Memory B cell (primary cell): ENCODE measurements around the gene PRDM2.
A peak's percentile ranks its signal among the peaks of the same experiment; 100 is the strongest.

Source experiments
- ATAC-seq: fragments of 150-1000 bp; cut with Tn5 transposase; 2 replicates; pipeline ENCODE4 v1.10.0; 2021; ENCODE audit warnings: low read depth, mild to moderate bottlenecking, moderate library complexity
- DNase-seq, 2 donors: peaks; one replicate each; pipeline ENCODE4 v3.0.0; 2022; ENCODE audit warnings: low spot score in 2 of 2
- H3K27ac Mint-ChIP-seq: one replicate; pipeline ENCODE4 v1.8.0; 2022; ENCODE audit warnings: mild to moderate bottlenecking, moderate library complexity, mixed read lengths
- H3K27me3 Mint-ChIP-seq: one replicate; pipeline ENCODE4 v1.8.0; 2022; ENCODE audit warnings: mixed read lengths
- H3K36me3 Mint-ChIP-seq: one replicate; pipeline ENCODE4 v1.8.0; 2022; ENCODE audit warnings: mild to moderate bottlenecking, mixed read lengths
- H3K4me1 Mint-ChIP-seq: one replicate; pipeline ENCODE4 v1.8.0; 2022; ENCODE audit warnings: mixed read lengths
- H3K4me3 Mint-ChIP-seq: one replicate; pipeline ENCODE4 v1.8.0; 2022; ENCODE audit warnings: mild to moderate bottlenecking, moderate library complexity, mixed read lengths
- H3K9me3 Mint-ChIP-seq: one replicate; pipeline ENCODE4 v1.8.0; 2022; ENCODE audit warnings: mixed read lengths

The PRDM2 gene

DNA sequence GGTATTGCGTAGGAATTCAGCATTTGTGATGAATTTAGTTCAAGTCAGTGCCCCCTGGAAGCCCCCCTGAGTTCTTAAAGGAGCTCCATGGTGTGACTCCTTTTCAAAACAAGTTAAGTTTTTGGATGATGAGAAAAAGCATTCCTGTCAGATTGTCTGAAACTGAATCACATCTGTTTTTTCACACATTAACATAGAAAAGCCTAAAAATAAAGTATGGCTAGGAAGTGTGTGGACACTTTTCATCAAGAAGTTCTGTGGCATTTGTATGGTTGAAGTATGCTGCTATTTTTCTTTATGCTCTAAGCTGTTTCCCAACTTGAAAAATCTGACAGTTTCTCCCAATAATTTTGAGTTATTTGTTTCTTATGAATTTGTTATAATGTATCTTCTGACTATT, 33.7 kb downstream of the PRDM2 start:
- DNase-seq: no peak
- Mint-ChIP-seq H3K9me3 (no peaks in the 10 kb centered on the region), H3K4me3 (peak overlapping the region; percentile 50), H3K27me3 (no peaks in the 10 kb centered on the region), H3K27ac (peak overlapping the region; percentile 100), H3K4me1 (peaks cover 45% of the 10 kb centered on the region), H3K36me3 (peaks cover 7% of the 10 kb centered on the region)
- no peak for ATAC-seq

DNA sequence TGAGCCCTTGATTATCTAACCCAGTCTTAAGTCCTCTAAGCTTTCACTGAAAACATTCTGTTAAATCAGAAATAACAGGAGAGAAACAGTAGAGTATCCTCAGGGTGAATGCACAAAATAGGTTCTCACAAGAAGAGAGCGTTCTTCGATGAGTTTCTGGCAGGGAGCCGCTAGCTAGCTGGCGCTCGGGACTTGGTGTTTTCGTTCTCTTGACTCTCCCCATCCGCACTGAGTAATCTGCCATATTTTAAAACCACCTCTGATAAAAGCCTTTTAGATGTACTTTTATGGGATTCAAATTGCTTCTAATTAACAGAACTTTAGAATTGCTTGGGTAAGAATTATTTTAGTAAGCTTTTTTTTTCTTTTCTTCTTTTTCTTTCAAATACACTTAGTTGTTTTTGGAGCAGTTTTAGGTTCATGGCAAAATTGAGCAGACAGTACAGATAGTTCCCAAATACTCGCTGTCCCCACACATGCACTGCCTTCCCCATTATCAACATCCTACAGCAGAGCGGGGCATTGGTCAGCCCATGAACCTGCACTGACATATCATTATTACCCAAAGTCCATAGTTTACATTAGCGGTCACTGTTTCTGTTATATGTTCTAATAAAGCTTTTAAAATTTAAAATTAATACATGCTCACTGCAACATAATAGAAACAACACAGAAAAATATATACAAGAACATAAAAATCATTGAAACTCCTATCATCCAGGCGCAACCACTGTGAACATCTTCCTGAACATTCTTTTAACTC, 35.4 kb downstream of the PRDM2 start:
- peak overlapping the region; percentile 100 for H3K27ac Mint-ChIP-seq
- no peaks in the 10 kb centered on the region for H3K27me3 Mint-ChIP-seq
- ATAC-seq (no peak), DNase-seq (no peak)
- H3K4me3 Mint-ChIP-seq: peak overlapping the region; percentile 30
- no peaks in the 10 kb centered on the region for H3K9me3 Mint-ChIP-seq
- H3K36me3 Mint-ChIP-seq: peaks cover 7% of the 10 kb centered on the region
- H3K4me1 Mint-ChIP-seq: peaks cover 35% of the 10 kb centered on the region

DNA sequence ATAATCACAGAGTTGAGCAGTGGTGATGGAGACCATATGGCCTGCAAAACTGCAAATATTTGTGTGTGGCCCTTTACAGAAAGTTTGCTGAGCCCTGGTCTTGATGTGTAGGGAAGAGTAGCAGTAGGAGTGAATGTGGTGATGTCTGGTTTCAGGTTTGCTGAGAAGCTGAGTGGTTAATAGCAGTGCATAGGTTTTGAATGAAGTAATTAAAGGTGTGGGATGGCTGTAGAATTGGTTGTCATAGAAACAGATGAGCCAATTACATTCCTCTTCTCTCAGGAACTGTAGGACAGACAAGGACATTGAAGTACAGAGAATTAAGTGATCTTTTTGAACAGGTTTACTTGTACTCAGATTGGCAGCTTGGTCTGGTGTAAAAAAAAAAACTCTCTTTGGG, 37.4 kb downstream of the PRDM2 start:
- H3K36me3 Mint-ChIP-seq: peaks cover 15% of the 10 kb centered on the region
- H3K27ac Mint-ChIP-seq: peak overlapping the region; percentile 81
- DNase-seq (no peak), ATAC-seq (peak; percentile 50)
- H3K9me3 Mint-ChIP-seq: no peaks in the 10 kb centered on the region
- peaks cover 28% of the 10 kb centered on the region for H3K4me1 Mint-ChIP-seq
- no peaks in the 10 kb centered on the region for H3K27me3 Mint-ChIP-seq
- no peak overlapping the region for H3K4me3 Mint-ChIP-seq

DNA sequence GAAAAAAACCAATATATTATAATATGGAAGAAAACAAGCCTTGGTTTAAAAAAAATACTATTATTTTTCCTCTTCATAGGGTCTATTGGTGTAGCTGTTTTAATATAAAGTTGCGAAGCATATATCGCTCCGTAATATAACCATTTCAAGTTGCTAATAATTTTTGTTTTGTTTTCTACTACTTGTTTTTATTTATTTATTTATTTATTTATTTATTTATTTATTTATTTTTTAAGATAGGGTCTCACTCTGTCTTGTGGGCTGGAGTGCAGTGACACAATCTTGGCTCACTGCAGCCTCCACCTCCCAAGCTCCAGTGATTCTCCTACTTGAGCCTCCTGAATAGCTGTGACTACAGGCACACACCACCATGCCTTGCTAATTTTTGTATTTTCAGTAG, 46.4 kb downstream of the PRDM2 start:
- no peaks in the 10 kb centered on the region for H3K9me3 Mint-ChIP-seq
- ATAC-seq: no peak
- peaks cover 30% of the 10 kb centered on the region for H3K36me3 Mint-ChIP-seq
- H3K27me3 Mint-ChIP-seq: no peaks in the 10 kb centered on the region
- no peak overlapping the region for H3K27ac Mint-ChIP-seq
- DNase-seq: no peak
- H3K4me3 Mint-ChIP-seq: no peak overlapping the region
- peaks cover 30% of the 10 kb centered on the region for H3K4me1 Mint-ChIP-seq

DNA sequence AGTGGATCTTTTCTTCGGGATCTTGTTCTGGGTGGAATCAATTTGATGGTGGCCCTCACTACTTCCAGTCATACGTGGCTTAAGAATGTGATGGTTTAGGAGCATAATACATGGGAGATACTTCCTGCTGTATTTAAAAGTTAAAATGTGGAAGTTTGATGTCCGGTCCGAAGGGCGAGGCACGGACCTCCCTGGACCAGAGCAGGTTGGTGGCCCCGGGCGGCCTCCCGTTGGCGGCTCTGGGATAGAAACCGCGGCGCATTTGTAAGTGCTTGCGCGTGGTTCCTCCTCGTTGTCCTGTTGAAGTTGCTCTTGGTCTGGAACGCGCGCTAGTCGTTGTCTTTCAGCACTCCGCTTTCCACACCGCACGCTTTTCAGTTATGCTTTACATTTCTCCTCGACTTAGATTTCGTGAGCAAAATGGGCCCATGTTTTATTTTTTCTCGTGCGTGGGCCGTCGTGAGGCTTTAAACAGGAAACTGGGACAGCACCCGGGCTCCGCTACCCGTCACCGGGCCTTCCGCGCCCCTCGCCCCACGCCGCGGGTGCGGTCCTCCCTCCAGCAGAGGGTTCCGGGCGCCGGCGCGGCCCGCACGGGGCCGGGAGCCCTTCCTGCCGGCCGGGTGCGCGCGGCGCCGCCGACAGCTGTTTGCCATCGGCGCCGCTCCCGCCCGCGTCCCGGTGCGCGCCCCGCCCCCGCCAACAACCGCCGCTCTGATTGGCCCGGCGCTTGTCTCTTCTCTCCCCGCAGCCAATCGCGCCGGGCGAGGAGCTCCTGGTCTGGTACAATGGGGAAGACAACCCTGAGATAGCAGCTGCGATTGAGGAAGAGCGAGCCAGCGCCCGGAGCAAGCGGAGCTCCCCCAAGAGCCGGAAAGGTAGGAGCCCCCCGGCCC, 48.9 kb downstream of the PRDM2 start:
- H3K4me3 Mint-ChIP-seq: peak overlapping the region; percentile 84
- H3K27ac Mint-ChIP-seq: peak overlapping the region; percentile 96
- H3K27me3 Mint-ChIP-seq: no peaks in the 10 kb centered on the region
- H3K4me1 Mint-ChIP-seq: peaks cover 49% of the 10 kb centered on the region
- peak; percentile 88 for ATAC-seq
- peaks cover 27% of the 10 kb centered on the region for H3K36me3 Mint-ChIP-seq
- H3K9me3 Mint-ChIP-seq: no peaks in the 10 kb centered on the region
- DNase-seq: peak; percentile 94 to 96

DNA sequence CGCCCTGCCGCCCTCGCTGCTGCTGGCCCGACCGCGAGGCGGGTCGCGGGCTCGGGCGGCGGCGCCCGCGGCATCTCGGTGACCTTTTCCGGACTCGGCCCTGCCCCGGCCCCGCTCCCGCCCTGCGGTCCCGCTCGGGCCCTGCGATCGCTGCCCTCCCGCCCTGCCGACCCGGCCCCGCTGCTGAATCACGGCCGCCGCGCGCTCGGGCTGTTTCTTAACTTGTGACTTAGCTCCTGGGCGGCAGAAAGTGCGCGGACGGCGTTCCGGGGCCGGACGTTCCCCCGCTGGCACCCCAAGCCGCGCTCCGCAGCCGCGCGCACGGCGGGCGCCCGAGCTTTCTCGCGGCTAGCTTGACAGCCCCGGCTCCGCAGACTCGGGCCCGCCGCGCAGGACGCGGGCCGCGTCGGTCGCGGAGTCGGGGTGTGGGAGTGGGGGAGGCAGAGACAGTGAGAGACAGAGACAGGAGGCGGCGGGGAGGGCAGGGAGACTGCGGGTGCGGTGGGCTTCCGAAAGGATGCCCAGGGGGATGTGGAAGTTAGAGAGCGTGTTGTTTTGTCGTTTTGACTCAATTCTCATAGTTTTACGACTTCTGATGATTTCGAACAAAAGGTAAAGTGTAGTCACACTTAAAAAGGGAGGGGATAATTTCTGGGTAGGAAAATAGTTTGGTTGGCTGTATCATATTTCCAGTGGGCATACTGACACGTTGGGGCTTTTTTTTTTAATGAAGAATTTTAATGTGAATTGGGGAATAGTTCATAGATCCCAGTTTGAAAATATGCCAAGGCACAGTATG, 49.8 kb downstream of the PRDM2 start:
- no peaks in the 10 kb centered on the region for H3K9me3 Mint-ChIP-seq
- ATAC-seq: peak; percentile 10
- H3K27me3 Mint-ChIP-seq: no peaks in the 10 kb centered on the region

DNA sequence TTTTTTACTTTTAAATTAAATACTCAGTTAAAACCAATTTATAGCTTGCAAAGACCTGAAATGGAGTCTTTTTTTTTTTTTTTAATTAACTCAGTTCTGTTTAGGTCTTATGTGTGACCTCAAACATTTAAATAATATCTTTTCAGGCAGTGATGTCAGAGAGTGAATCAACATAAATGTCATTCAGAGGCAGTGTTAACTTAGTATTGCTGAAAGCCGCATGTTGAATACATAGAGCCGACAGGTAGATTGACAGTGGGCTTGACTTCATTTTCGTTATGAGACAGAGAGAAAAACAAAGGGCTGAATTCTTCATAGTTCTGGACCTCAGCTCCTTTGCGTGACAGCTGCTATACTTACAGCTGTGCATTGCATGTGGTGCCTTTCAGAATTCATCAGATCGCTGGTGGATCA, 51.5 kb downstream of the PRDM2 start:
- Mint-ChIP-seq H3K27me3 (no peaks in the 10 kb centered on the region), H3K27ac (peak overlapping the region; percentile 12), H3K36me3 (peaks cover 19% of the 10 kb centered on the region), H3K4me1 (peaks cover 53% of the 10 kb centered on the region), H3K9me3 (no peaks in the 10 kb centered on the region), H3K4me3 (peak overlapping the region; percentile 39)
- no peak for DNase-seq
- ATAC-seq: no peak

More for the DNA sequence above, 49.8 kb downstream of the PRDM2 start:
- Mint-ChIP-seq H3K4me1 (peaks cover 53% of the 10 kb centered on the region), H3K4me3 (peak overlapping the region; percentile 97), H3K27ac (peak overlapping the region; percentile 96), H3K36me3 (peaks cover 24% of the 10 kb centered on the region)
- peak in 1 of 2 donors; percentile 62 for DNase-seq

DNA sequence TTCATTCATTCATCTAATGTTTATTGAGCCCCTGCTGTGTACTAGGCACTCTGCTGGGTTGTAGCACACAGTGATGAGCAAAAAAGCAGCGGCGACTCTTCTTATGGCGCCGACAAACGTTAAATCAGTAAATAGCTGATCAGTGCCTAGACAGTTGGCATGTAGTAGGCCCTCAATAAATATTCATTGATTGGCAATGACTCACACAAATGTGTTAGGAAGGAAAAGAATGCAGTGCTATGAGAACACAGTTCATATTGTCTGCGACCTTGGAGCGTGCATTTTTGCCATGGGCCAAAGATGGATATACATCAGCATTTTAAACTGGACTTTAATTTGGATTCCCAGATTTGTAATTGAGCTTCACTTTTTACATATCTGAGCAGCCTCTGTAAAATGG, 52.0 kb downstream of the PRDM2 start:
- no peak overlapping the region for H3K4me3 Mint-ChIP-seq
- ATAC-seq: no peak
- DNase-seq: no peak
- no peaks in the 10 kb centered on the region for H3K9me3 Mint-ChIP-seq
- peak overlapping the region; percentile 12 for H3K27ac Mint-ChIP-seq
- H3K27me3 Mint-ChIP-seq: no peaks in the 10 kb centered on the region
- peaks cover 19% of the 10 kb centered on the region for H3K36me3 Mint-ChIP-seq
- peaks cover 55% of the 10 kb centered on the region for H3K4me1 Mint-ChIP-seq

DNA sequence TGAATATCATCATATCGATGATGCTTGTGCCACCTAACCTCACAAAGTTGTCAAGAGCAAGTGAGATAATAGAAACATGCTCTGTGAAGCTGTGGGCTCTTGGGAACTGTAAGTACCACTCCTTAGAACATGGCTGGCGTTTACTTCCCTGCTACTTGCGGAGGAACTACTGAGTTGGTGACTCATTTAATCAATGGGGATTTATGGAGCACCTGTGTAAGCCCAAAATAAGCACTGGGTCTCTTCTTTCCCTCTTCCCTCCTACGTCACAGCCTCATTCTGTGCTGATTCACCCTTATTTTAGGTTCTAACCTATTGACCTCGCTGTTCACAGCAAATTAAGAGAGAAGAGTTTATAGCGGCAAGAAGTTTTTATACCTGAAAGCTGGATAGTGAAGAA, 52.9 kb downstream of the PRDM2 start:
- peaks cover 19% of the 10 kb centered on the region for H3K36me3 Mint-ChIP-seq
- H3K27me3 Mint-ChIP-seq: no peaks in the 10 kb centered on the region
- peak overlapping the region; percentile 32 for H3K4me3 Mint-ChIP-seq
- no peak for DNase-seq
- no peaks in the 10 kb centered on the region for H3K9me3 Mint-ChIP-seq
- ATAC-seq: no peak
- peak overlapping the region; percentile 12 for H3K27ac Mint-ChIP-seq
- peaks cover 54% of the 10 kb centered on the region for H3K4me1 Mint-ChIP-seq

DNA sequence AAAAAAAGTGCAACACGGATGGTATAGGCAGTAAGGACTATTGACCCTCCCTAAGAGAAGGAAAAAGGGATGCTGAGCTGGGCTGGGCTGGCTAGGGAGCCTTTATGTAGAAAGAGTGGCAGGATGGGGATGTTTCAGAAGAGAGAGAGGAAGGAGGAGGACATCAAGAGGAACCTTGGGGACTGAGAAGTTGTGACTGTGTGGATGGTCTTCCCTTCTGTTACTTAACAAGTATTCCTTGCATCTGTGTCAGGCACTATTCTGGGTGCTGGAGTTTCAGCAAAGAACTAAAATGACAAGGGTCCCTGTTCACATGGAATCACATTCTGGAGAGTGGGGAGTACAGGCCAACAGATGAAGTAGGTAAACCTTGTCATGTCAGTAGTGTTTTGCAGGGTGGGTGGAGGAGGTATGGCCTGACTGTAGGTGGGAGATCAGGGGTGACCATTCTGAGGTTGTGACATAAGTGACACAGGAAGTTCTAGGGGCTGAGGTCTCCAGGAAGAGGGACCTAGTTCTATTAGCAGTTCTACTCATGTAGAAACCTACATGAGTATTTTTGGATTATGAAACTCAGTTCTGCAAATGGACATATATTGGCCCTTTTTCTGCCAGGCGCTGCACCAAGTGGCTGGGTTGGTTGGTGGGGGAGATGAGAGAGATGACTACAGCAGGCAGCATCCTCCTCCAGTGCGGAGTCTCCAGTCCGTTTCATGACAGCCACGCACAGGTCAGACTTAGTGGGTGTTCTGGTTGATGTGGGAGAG, 53.8 kb downstream of the PRDM2 start:
- DNase-seq: no peak
- peak overlapping the region; percentile 37 for H3K4me3 Mint-ChIP-seq
- no peak for ATAC-seq

DNA sequence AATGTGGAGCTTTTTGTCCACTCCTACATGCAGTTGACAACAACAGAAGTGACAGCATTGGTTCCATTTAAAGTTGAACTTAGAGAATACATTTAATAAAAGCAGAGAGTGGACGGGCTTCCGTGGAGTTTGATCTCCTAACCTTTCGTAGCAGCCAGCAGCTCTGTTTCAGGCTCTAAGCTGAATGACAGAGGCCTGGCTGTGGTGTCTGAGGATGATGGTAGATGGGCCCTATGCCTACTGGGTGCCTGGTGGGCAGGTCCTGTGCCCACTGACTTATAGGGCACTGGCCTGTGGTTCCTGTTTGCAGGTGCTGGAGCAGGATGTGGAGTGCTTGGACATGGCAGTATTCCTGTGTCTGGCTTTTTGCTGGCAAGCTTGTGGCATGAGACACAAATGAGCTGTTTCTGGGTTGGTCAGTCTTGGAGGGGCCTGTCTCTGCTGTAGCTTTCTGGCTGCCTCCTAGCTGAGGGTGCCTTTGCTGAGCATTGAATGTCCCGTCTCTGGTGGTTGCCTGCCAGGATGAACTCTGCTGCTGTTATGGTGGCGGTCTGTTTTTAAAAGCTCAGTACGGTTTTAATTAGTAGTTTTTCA, 54.6 kb downstream of the PRDM2 start:
- DNase-seq (no peak), ATAC-seq (no peak)
- peaks cover 51% of the 10 kb centered on the region for H3K4me1 Mint-ChIP-seq
- peak overlapping the region; percentile 12 for H3K27ac Mint-ChIP-seq
- H3K36me3 Mint-ChIP-seq: peaks cover 20% of the 10 kb centered on the region
- H3K4me3 Mint-ChIP-seq: no peak overlapping the region
- no peaks in the 10 kb centered on the region for H3K9me3 Mint-ChIP-seq
- H3K27me3 Mint-ChIP-seq: no peaks in the 10 kb centered on the region

More for the DNA sequence above, 53.8 kb downstream of the PRDM2 start:
- peaks cover 19% of the 10 kb centered on the region for H3K36me3 Mint-ChIP-seq
- no peaks in the 10 kb centered on the region for H3K27me3 Mint-ChIP-seq
- no peaks in the 10 kb centered on the region for H3K9me3 Mint-ChIP-seq
- peak overlapping the region; percentile 12 for H3K27ac Mint-ChIP-seq
- H3K4me1 Mint-ChIP-seq: peaks cover 47% of the 10 kb centered on the region

DNA sequence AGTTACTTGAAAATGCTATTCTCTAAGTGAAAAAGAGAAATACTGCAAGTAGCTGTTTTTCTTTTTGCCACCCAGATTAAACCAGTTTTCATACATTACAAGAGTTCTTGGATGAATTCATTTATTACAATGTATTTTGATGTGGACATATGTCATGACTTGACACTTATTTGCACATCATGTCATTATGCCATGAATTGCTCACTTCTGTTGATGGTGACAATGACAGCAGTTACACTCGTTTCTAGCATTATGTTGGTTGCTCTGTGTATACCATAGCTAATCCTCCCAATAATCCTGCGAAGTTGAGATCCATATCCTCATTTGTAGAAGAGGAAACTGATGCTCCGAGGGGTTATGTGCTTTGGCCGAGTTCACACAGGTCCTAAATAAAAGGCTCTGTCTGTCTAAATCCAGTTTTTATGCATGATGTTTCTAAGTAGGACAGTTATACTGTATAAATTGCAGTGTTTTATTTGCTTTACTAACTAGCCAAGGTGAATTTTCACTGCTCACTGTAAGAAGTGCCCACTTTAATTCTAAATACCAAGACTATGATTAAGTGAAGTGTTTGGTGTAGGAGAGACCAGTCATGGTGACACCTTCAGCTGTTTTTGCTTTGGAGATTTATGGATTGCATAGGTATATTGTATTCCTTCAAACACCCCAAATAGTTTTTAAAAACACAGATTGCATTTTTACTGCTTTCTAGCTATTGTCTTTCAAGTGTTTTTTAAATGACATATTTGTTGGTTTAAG, 56.7 kb downstream of the PRDM2 start:
- Mint-ChIP-seq H3K9me3 (no peaks in the 10 kb centered on the region), H3K27ac (peak overlapping the region; percentile 47), H3K4me3 (no peak overlapping the region), H3K4me1 (peaks cover 52% of the 10 kb centered on the region), H3K27me3 (no peaks in the 10 kb centered on the region), H3K36me3 (peaks cover 20% of the 10 kb centered on the region)
- no peak for ATAC-seq
- DNase-seq: no peak
